Right lobe of liver (tissue), 4 donors: Measurements from ENCODE around the gene SLC25A10.

Experiments
- POLR2A ChIP-seq: fragments of 450-650 bp; IDR thresholded peaks from one replicate; pipeline ENCODE4 v1.6.1; 2017; ENCODE audit warnings: antibody characterized with exemption, mild to moderate bottlenecking
- TF ChIP-seq, protein P1 (sequence below), 4 donors: fragments of 200-600 bp in 3 of 4; fragments of 450-650 bp in 1 of 4; IDR thresholded peaks; one replicate each; pipeline versions ENCODE4 v1.5.1 to v1.8.0; 2016 to 2022; ENCODE audit warnings: antibody characterized with exemption in 4 of 4, mild to moderate bottlenecking in 2 of 4
- donor health status: DM: no; HTN: no; CAD: no.
- donor health status: DM: no; HTN: no; CAD: no.
- donor health status: DM: no; HTN: yes; CAD: no.

DNA sequence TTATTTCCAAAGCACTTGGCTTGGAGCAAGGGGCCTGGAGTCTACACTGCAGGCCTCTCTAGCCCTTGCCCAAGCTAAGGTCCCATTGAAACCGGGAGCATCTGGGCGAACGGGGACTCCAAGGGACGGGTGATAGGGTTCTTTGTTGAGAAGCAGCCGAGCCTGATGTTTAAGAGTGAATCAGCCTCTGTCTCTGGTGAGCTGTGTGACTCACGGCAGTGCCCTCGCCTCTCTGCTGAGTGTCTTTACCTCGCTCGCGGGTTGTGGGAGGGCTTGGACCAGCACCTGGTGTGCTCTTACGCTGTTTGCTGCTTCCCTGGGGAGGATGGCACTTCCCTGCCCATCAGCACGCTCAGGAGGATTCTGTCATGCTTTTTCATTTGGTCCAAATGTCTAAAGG lies 27.0 kb upstream of the SLC25A10 start:
- TF ChIP-seq, protein P1, sequence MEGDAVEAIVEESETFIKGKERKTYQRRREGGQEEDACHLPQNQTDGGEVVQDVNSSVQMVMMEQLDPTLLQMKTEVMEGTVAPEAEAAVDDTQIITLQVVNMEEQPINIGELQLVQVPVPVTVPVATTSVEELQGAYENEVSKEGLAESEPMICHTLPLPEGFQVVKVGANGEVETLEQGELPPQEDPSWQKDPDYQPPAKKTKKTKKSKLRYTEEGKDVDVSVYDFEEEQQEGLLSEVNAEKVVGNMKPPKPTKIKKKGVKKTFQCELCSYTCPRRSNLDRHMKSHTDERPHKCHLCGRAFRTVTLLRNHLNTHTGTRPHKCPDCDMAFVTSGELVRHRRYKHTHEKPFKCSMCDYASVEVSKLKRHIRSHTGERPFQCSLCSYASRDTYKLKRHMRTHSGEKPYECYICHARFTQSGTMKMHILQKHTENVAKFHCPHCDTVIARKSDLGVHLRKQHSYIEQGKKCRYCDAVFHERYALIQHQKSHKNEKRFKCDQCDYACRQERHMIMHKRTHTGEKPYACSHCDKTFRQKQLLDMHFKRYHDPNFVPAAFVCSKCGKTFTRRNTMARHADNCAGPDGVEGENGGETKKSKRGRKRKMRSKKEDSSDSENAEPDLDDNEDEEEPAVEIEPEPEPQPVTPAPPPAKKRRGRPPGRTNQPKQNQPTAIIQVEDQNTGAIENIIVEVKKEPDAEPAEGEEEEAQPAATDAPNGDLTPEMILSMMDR (IDR thresholded peaks at IDR 0.05) = no peak
- TF ChIP-seq POLR2A = no peak
